PC-9 (cell line): ENCODE data around the gene SLC10A7. TPM values are rescaled to one million over a fixed set of nuclear protein-coding genes. Genes with fewer than 3 reads are reported as not detected.

Experiments used
- BruUV-seq: library from RNA; stranded (reverse); fragments of 400-500 nt; replicated peaks from 2 replicates; lab custom pipeline; 2021; lab: Mats Ljungman, UMichigan
- CTCF ChIA-PET: fragments of 300-600 bp; sonication (Branson Sonifier 250); formaldehyde crosslinking; loops from one replicate; lab custom pipeline; 2022; ENCODE audit warnings: antibody characterized with exemption; lab: Charles Lee
- POLR2A ChIA-PET: fragments of 300-600 bp; sonication (Branson Sonifier 250); formaldehyde crosslinking; loops from one replicate; lab custom pipeline; 2022; ENCODE audit warnings: antibody characterized with exemption; ENCODE audit not compliant: unreplicated experiment; lab: Charles Lee
- DNase-seq, 2 experiments: peaks; one replicate each; pipeline versions ENCODE4 v3.0.0 to v3.0.0-alpha.2; 2015 to 2022; ENCODE audit warnings: mixed read lengths in 1 of 2
- H2AFZ ChIP-seq: fragments of 200-600 bp; sonication (generic); 2 replicates; pipeline ENCODE4 v1.8.1; 2017; ENCODE audit warnings: antibody characterized with exemption
- H3F3A ChIP-seq: fragments of 200-600 bp; sonication (generic); 2 replicates; pipeline ENCODE4 v1.8.1; 2017; ENCODE audit warnings: antibody characterized with exemption, mild to moderate bottlenecking, low read depth; ENCODE audit not compliant: insufficient read depth
- H3K27ac ChIP-seq: fragments of 200-600 bp; sonication (generic); 2 replicates; pipeline ENCODE4 v1.6.1; 2016; ENCODE audit warnings: mixed run types
- H3K27me3 ChIP-seq: fragments of 200-600 bp; sonication (generic); 2 replicates; pipeline ENCODE4 v1.6.1; 2016; ENCODE audit warnings: low read depth, mixed run types; ENCODE audit not compliant: insufficient read depth
- H3K36me3 ChIP-seq: fragments of 200-600 bp; sonication (generic); 2 replicates; pipeline ENCODE4 v1.6.1; 2016; ENCODE audit warnings: low read depth, mixed run types
- H3K4me1 ChIP-seq: fragments of 200-600 bp; sonication (generic); replicated peaks from 2 replicates; pipeline ENCODE4 v1.6.1; 2016; ENCODE audit warnings: mixed run types; ENCODE audit not compliant: insufficient read depth
- H3K4me2 ChIP-seq: fragments of 200-600 bp; sonication (generic); 2 replicates; pipeline ENCODE4 v1.6.1; 2017; ENCODE audit warnings: mixed run types
- H3K4me3 ChIP-seq: fragments of 200-600 bp; sonication (generic); 2 replicates; pipeline ENCODE4 v1.6.1; 2016; ENCODE audit warnings: mixed run types
- H3K79me2 ChIP-seq: fragments of 200-600 bp; sonication (generic); 2 replicates; pipeline ENCODE4 v1.6.1; 2017; ENCODE audit warnings: low read depth, mixed run types
- H3K9me2 ChIP-seq: fragments of 200-600 bp; sonication (generic); 2 replicates; pipeline ENCODE4 v1.8.1; 2017; ENCODE audit warnings: mild to moderate bottlenecking; ENCODE audit not compliant: insufficient read depth
- H3K9me3 ChIP-seq: fragments of 200-600 bp; sonication (generic); 2 replicates; pipeline ENCODE4 v1.8.1; 2016; ENCODE audit warnings: low read depth; ENCODE audit not compliant: insufficient read depth
- H4K20me1 ChIP-seq: fragments of 200-600 bp; sonication (generic); 2 replicates; pipeline ENCODE4 v1.8.1; 2017; ENCODE audit not compliant: insufficient read depth
- CTCF ChIP-seq: fragments of 200-600 bp; sonication (generic); conservative IDR thresholded peaks from 2 replicates; pipeline ENCODE4 v1.6.1; 2017; ENCODE audit warnings: mixed run types, antibody characterized with exemption, mild to moderate bottlenecking, moderate library complexity
- EZH2 ChIP-seq: fragments of 200-600 bp; sonication (generic); IDR thresholded peaks from 2 replicates; pipeline ENCODE4 v1.8.0; 2017; ENCODE audit warnings: antibody characterized with exemption, low read depth
- intact Hi-C: fragments of 100-400 bp; cut with micrococcal nuclease; formaldehyde crosslinking; loops from one replicate; pipeline ENCODE4 v1.10.0; 2022; ENCODE audit not compliant: unreplicated experiment
- total RNA-seq: library from RNA; stranded (reverse); gene quantifications from 2 replicates; pipeline ENCODE4 v1.2.3, GENCODE V29; 2021

Gene SLC10A7
- total RNA-seq, 1 experiment from 2014 or later: 11.4 TPM

- TF ChIP-seq CTCF: no peak
- TF ChIP-seq EZH2: no peak
- no peaks in the 10 kb centered on the region for H3K79me2 ChIP-seq
- no peaks in the 10 kb centered on the region for H3K27me3 ChIP-seq
- POLR2A ChIA-PET: no interaction called here
- BruUV-seq: no TSS peak
- no peak for DNase-seq
- H3K4me1 ChIP-seq: no peaks in the 10 kb centered on the region
- no peak overlapping the region for H3K27ac ChIP-seq
- no peak overlapping the region for H3K4me2 ChIP-seq
- H3K4me3 ChIP-seq: no peak overlapping the region
- no peaks in the 10 kb centered on the region for H3K9me2 ChIP-seq
- H3K9me3 ChIP-seq: no peaks in the 10 kb centered on the region
- no peak overlapping the region for H2AFZ ChIP-seq
- H3F3A ChIP-seq: no peaks in the 10 kb centered on the region
- no peaks in the 10 kb centered on the region for H4K20me1 ChIP-seq
- intact Hi-C loops: no loop called here
- no peaks in the 10 kb centered on the region for H3K36me3 ChIP-seq
- CTCF ChIA-PET: no interaction called here
These were observed 230.4 kb downstream of the SLC10A7 start for GRCh38 chr4:146291313-146291712.

GRCh38 chr4:146288193-146288592 lies 233.5 kb downstream of the SLC10A7 start:
- Histone ChIP-seq H3K36me3 (no peaks in the 10 kb centered on the region), H3K9me2 (no peaks in the 10 kb centered on the region), H2AFZ (no peak overlapping the region), H4K20me1 (no peaks in the 10 kb centered on the region), H3K9me3 (no peaks in the 10 kb centered on the region), H3K4me2 (no peak overlapping the region), H3K27me3 (no peaks in the 10 kb centered on the region), H3F3A (no peaks in the 10 kb centered on the region), H3K4me1 (no peaks in the 10 kb centered on the region), H3K4me3 (no peak overlapping the region), H3K27ac (no peak overlapping the region), H3K79me2 (no peaks in the 10 kb centered on the region)
- ChIA-PET POLR2A (no interaction called here), CTCF (no interaction called here)
- no TSS peak for BruUV-seq
- no peak for DNase-seq
- TF ChIP-seq CTCF (no peak), EZH2 (no peak)
- intact Hi-C loops: no loop called here

GRCh38 chr4:146285037-146285436 lies 236.7 kb downstream of the SLC10A7 start:
- no peaks in the 10 kb centered on the region for H4K20me1 ChIP-seq
- no peak for DNase-seq
- TF ChIP-seq CTCF (no peak), EZH2 (no peak)
- ChIA-PET POLR2A (no interaction called here), CTCF (no interaction called here)
- H3K9me2 ChIP-seq: no peaks in the 10 kb centered on the region
- no peaks in the 10 kb centered on the region for H3K27me3 ChIP-seq
- no peak overlapping the region for H3K4me2 ChIP-seq
- H3K79me2 ChIP-seq: no peaks in the 10 kb centered on the region
- no peaks in the 10 kb centered on the region for H3F3A ChIP-seq
- H3K27ac ChIP-seq: no peak overlapping the region
- H2AFZ ChIP-seq: no peak overlapping the region
- intact Hi-C loops: no loop called here
- BruUV-seq: no TSS peak
- H3K4me3 ChIP-seq: no peak overlapping the region
- H3K9me3 ChIP-seq: no peaks in the 10 kb centered on the region
- no peaks in the 10 kb centered on the region for H3K4me1 ChIP-seq
- H3K36me3 ChIP-seq: no peaks in the 10 kb centered on the region
